Measurements from ENCODE around the gene NEURL1B.

NEURL1B gene

DNA sequence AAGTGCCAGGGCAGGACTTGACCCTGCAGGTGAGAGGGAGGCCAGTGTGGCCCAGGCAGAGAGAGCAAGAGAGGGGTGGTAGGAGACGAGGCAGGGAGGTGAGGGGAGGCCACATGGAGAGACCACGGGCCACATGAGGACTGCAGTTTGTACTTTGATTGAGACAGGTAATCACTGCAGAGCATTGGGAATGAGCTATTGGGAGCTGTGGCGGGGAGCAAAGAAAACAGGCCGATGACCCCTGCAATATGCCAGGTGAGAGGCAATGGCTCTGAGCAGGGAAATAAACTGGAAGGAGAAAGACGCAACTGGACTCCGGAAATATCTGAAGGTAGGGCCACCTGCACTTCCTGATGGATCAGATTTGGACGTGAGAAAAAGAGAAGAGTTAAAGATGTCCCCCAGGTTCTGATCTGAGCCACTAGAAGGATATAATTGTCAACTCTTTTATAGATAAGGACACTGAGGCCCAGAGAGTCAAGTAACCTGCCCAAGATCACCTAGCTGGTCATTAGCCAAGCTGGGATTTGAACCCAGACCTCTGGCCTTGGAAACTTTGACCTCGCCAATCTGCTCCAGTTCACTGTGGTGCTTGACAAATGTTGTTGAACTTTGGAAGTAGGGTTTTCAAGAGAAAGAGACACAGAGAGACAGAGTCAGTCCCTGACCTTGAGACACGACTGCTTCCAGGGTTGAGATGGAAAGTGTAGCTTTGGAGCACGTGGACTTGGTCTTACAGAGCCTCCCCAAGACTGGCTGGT lies 87.6 kb downstream of the NEURL1B start:
- Histone ChIP-seq H3K9ac (ENCODE audit: low read depth, low read length, poor library complexity, severe bottlenecking) (no peak overlapping the region), H4K20me1 (ENCODE audit: insufficient read depth, low read length, poor library complexity, severe bottlenecking) (no peaks in the 10 kb centered on the region), H3K4me1 (ENCODE audit: insufficient read depth, low read length, poor library complexity, severe bottlenecking) (no peaks in the 10 kb centered on the region), H3K36me3 (ENCODE audit: insufficient read depth, low read length) (no peaks in the 10 kb centered on the region), H3K27me3 (ENCODE audit: insufficient read depth, low read length, poor library complexity, severe bottlenecking) (no peaks in the 10 kb centered on the region), H3K4me3 (ENCODE audit: low read length, poor library complexity, severe bottlenecking) (no peak overlapping the region), H3K4me2 (ENCODE audit: low read depth, low read length, poor library complexity, severe bottlenecking) (no peak overlapping the region), H3K79me2 (ENCODE audit: insufficient read depth, low read length) (no peaks in the 10 kb centered on the region), H2AFZ (ENCODE audit: low read length) (no peak overlapping the region), H3F3A (ENCODE audit: low read depth) (no peaks in the 10 kb centered on the region), H3K9me2 (replicated peaks; ENCODE audit: low read depth, low read length) (no peaks in the 10 kb centered on the region), H3K9me3 (ENCODE audit: insufficient read depth, low read depth, low read length) (no peaks in the 10 kb centered on the region)
- TF ChIP-seq CTCF (conservative IDR thresholded peaks at IDR 0.05; ENCODE audit: low read length) = no peak
- no peak for TF ChIP-seq EZH2phosphoT487 (IDR thresholded peaks at IDR 0.05; ENCODE audit: borderline replicate concordance)

DNA sequence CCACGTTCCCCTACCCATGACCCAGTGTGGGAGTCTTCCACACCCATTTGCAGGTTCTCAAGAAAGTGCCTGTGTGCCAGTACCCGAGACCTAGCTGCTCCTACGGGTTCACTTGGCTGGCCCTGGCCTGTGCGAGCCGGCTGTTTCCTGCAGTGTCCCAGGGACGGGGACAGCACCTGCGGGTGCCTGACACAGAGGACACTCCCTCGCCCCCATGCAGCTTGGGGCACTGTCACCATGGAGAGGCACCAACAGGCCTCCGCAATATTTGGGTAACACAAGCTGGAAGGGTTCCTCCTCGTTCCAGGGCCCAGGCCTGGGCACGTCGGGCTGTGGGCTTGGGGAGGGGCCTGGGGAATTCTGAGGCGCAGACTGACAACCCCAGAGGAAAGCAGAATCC lies 88.5 kb downstream of the NEURL1B start:
- H4K20me1 ChIP-seq (ENCODE audit: insufficient read depth, low read length, poor library complexity, severe bottlenecking) = no peaks in the 10 kb centered on the region
- no peaks in the 10 kb centered on the region for H3K9me3 ChIP-seq (ENCODE audit: insufficient read depth, low read depth, low read length)
- H2AFZ ChIP-seq (ENCODE audit: low read length) = no peak overlapping the region
- no peaks in the 10 kb centered on the region for H3K36me3 ChIP-seq (ENCODE audit: insufficient read depth, low read length)
- no peaks in the 10 kb centered on the region for H3K4me1 ChIP-seq (ENCODE audit: insufficient read depth, low read length, poor library complexity, severe bottlenecking)
- H3F3A ChIP-seq (ENCODE audit: low read depth) = no peaks in the 10 kb centered on the region
- no peaks in the 10 kb centered on the region for H3K27me3 ChIP-seq (ENCODE audit: insufficient read depth, low read length, poor library complexity, severe bottlenecking)
- H3K9ac ChIP-seq (ENCODE audit: low read depth, low read length, poor library complexity, severe bottlenecking) = no peak overlapping the region
- H3K9me2 ChIP-seq (replicated peaks; ENCODE audit: low read depth, low read length) = no peaks in the 10 kb centered on the region
- no peak overlapping the region for H3K4me2 ChIP-seq (ENCODE audit: low read depth, low read length, poor library complexity, severe bottlenecking)
- H3K4me3 ChIP-seq (ENCODE audit: low read length, poor library complexity, severe bottlenecking) = no peak overlapping the region
- TF ChIP-seq EZH2phosphoT487 (IDR thresholded peaks at IDR 0.05; ENCODE audit: borderline replicate concordance) (no peak), CTCF (conservative IDR thresholded peaks at IDR 0.05; ENCODE audit: low read length) (no peak)
- H3K79me2 ChIP-seq (ENCODE audit: insufficient read depth, low read length) = no peaks in the 10 kb centered on the region

DNA sequence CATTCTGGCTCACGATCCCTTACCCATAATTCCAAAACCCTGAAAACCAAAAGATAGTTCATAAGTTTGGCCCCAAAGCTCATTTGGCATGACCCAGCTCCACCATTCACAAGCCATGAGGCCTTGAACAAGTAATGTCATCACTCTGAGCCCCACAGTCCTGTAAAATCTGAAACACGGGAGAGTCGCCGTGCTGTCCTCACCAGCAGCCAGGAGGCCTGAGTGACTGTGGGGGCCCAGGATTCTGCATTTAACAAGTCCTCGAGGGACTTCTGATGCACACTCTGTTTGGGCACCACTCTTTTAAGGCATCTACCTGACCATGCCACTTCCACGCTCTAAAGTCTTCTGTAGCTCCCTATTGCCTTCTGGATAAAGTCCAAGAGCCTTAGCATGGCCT lies 89.2 kb downstream of the NEURL1B start:
- Histone ChIP-seq H3K27me3 (ENCODE audit: insufficient read depth, low read length, poor library complexity, severe bottlenecking) (no peaks in the 10 kb centered on the region), H4K20me1 (ENCODE audit: insufficient read depth, low read length, poor library complexity, severe bottlenecking) (no peaks in the 10 kb centered on the region), H2AFZ (ENCODE audit: low read length) (no peak overlapping the region), H3K9ac (ENCODE audit: low read depth, low read length, poor library complexity, severe bottlenecking) (no peak overlapping the region), H3F3A (ENCODE audit: low read depth) (no peaks in the 10 kb centered on the region), H3K4me2 (ENCODE audit: low read depth, low read length, poor library complexity, severe bottlenecking) (no peak overlapping the region), H3K36me3 (ENCODE audit: insufficient read depth, low read length) (no peaks in the 10 kb centered on the region), H3K9me3 (ENCODE audit: insufficient read depth, low read depth, low read length) (no peaks in the 10 kb centered on the region), H3K79me2 (ENCODE audit: insufficient read depth, low read length) (no peaks in the 10 kb centered on the region), H3K4me1 (ENCODE audit: insufficient read depth, low read length, poor library complexity, severe bottlenecking) (no peaks in the 10 kb centered on the region), H3K4me3 (ENCODE audit: low read length, poor library complexity, severe bottlenecking) (no peak overlapping the region), H3K9me2 (replicated peaks; ENCODE audit: low read depth, low read length) (no peaks in the 10 kb centered on the region)
- TF ChIP-seq CTCF (conservative IDR thresholded peaks at IDR 0.05; ENCODE audit: low read length) (no peak), EZH2phosphoT487 (IDR thresholded peaks at IDR 0.05; ENCODE audit: borderline replicate concordance) (no peak)

Data from Loucy (cell line).